Ishikawa (cell line): ENCODE measurements around the gene BICC1.

ENCODE experiments used
- EP300 ChIP-seq: IDR thresholded peaks from 2 replicates; pipeline ENCODE4 v1.6.1; 2012; ENCODE audit warnings: borderline replicate concordance
- FOXM1 ChIP-seq: IDR thresholded peaks from 2 replicates; pipeline ENCODE4 v1.6.1; 2012; ENCODE audit warnings: low read depth, borderline replicate concordance
- RAD21 ChIP-seq: IDR thresholded peaks from 2 replicates; pipeline ENCODE4 v1.6.1; 2012; ENCODE audit warnings: low read depth
- TEAD4 ChIP-seq: IDR thresholded peaks from 2 replicates; pipeline ENCODE4 v1.6.1; 2012
- YY1 ChIP-seq: IDR thresholded peaks from 2 replicates; pipeline ENCODE4 v1.6.1; 2012; ENCODE audit warnings: low read depth
- ZBTB7A ChIP-seq: IDR thresholded peaks from 2 replicates; pipeline ENCODE4 v1.6.1; 2012; ENCODE audit warnings: low read depth

- no peak for TF ChIP-seq FOXM1
- TF ChIP-seq ZBTB7A = no peak
- TF ChIP-seq YY1 = no peak
- no peak for TF ChIP-seq EP300
- no peak for TF ChIP-seq RAD21
- no peak for TF ChIP-seq TEAD4
These were observed 47.4 kb downstream of the BICC1 start for GRCh38 chr10:58560068-58560467.
